GM18861 (cell line): ENCODE measurements around the gene CFAP97D1.

Source experiments
- ATAC-seq: cut with Tn5 transposase; IDR thresholded peaks from one replicate; pipeline ENCODE4 v1.9.1; 2021; ENCODE audit not compliant: unreplicated experiment

Gene CFAP97D1

DNA sequence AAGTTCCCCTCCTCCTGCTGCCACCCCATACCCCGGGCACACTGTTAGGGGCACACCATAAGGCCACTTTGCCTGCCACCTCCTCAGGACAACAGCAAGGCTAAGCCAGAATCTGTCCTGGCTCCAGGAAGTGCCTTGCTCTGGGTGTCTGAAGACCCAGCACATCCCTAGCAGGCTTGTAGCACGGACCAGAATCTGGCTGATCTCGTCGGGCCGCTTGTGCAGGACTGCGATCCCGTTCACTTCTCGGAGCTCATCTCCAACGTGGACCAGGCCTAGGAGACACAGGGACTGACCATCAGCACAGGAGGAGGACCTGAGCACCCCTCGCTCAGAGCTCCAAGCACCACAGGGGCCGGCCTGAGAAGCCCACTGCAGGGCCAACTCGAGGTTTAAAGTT is 45.3 kb downstream of the CFAP97D1 start:
- no peak for ATAC-seq

DNA sequence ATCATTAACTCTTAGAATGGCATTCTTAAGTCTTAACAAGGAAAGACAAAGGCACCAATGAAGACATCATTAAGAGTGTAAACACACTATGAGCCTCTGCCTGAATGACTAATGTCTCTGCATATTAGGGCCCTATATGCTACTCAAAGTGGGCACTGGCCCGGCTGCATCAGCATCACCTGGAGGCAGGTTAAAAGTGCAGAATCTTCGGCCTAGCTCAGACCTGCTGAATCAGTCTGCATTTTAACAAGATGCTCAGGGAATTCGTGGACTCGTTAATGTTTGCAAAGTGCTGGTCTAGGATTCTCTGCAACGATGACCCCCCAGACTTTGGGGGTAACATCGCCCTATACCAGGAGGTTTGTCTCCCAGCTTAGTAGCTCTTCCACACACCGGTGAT is 46.0 kb downstream of the CFAP97D1 start:
- ATAC-seq = no peak

- no peak for ATAC-seq
Observed at GRCh38 chr17:43827596-43827995, 47.4 kb downstream of the CFAP97D1 start.

- no peak for ATAC-seq
Observed at GRCh38 chr17:43829738-43830137, 49.5 kb downstream of the CFAP97D1 start.

DNA sequence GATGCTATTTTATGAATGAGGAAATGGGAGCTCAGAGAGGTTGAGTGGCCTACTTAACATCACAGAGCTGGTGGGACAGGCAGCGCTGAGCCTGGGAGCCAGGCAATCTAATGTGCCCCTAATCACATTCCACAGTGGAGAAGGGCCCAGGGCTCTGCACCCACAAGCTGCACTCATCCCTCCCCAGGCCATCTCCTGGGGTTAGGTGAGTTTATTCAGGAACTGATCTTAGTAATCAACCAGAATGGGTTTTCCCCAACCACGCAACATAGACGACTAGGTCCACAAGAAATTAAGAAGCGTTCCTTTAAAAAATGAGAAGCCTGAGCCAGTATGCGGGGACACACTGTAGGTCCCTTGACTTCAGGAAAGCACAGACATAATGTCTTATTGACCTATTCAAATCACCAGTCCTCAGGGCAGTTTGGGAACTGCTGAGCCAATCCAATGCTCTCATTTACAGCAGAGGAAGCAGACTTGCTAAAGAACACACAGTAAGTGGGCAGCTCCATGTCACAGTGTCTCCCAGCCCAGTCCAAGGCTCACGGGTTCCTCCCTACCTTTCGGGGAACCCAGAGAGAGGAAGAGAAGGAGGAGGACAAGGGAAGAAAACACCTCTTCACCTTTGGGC is 50.4 kb downstream of the CFAP97D1 start:
- ATAC-seq = no peak

- ATAC-seq = no peak
Observed at GRCh38 chr17:43831633-43832032, 51.4 kb downstream of the CFAP97D1 start.

GRCh38 chr17:43832168-43832975 is 52.1 kb downstream of the CFAP97D1 start:
- ATAC-seq = no peak

DNA sequence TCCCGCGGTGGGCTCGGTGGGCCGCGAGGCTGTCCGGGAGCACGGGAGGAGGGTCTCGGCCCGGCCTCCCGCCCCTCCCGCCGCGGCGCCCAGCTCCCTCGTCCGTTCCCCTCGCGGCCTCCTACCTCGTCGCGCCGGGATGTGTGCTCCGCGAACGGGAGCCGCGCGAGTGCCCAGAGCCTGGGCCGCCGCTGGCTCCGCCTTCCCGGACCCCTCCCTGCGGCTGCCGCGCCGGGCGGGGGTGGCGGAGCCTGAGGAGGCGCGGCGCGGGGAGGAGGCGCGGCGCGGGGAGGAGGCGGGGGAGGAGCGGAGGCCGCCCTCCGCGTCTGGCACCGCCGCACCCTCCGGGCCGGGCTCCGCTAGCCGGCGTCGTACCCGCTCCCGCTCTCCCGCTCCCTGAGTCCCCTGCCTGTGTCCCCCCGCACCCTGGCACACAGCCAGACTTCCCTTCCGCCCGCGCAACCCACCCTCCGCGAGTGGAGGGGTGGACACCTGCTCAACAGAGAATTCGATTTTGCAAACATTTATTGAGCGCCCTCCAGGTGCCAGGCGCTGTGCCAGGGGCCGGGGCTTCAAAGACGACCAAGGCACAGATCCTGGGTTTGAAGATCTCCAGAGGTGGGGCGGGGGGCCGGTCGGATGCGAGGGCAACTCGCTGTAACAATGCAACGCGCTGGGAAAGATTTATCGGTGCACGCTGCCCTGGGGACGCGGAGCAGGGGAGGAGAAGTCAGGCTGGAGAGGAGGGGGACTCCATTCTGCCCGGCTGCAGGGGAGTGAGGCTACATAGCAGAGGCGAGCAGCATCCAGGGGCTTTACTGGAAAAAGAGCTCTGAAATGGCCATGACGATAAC is 53.0 kb downstream of the CFAP97D1 start, which contains the start of gene MPP3:
TSS of gene MPP3 (minus strand) at position 171 of the 854 bp plus-strand sequence. CDS start 1,240 bp downstream, outside the sequence.
- no peak for ATAC-seq

- no peak for ATAC-seq
Observed at GRCh38 chr17:43834106-43834505, 53.9 kb downstream of the CFAP97D1 start.
